ENCODE data around the gene CEP72.

DNA sequence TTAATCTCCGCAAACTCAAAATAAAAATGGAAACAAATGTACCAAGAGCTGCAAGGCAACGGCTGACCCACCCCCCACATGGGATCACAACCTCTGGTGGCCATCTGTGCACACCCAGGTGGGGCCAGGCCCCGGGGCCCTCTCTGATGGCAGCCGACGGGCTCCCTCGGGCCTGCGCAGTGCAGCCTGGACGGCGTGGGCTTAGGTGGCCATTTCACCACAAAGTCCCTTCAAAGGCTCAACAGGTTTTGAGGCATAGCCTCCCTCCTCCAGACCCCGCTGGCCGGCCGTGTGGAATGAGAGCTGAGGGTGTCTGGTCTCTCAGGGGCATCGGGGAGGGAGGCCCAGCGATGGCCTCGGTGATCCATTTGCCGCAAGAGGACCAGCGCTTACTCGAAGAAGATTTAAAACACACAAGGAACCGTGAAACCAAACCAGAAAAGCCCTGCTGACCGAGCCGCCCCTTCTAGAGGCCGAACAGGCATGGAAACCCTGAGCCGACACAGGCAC, 42.7 kb upstream of the CEP72 start:
- TF ChIP-seq CTCF (IDR thresholded peaks at IDR 0.05; ENCODE audit: borderline replicate concordance, extremely low read depth, low read length, poor library complexity, severe bottlenecking) (no peak), EZH2 (IDR thresholded peaks at IDR 0.05; ENCODE audit: borderline replicate concordance, low read depth, low read length, severe bottlenecking) (no peak)
